Measurements from ENCODE around the gene PTDSS2.

The PTDSS2 gene

DNA sequence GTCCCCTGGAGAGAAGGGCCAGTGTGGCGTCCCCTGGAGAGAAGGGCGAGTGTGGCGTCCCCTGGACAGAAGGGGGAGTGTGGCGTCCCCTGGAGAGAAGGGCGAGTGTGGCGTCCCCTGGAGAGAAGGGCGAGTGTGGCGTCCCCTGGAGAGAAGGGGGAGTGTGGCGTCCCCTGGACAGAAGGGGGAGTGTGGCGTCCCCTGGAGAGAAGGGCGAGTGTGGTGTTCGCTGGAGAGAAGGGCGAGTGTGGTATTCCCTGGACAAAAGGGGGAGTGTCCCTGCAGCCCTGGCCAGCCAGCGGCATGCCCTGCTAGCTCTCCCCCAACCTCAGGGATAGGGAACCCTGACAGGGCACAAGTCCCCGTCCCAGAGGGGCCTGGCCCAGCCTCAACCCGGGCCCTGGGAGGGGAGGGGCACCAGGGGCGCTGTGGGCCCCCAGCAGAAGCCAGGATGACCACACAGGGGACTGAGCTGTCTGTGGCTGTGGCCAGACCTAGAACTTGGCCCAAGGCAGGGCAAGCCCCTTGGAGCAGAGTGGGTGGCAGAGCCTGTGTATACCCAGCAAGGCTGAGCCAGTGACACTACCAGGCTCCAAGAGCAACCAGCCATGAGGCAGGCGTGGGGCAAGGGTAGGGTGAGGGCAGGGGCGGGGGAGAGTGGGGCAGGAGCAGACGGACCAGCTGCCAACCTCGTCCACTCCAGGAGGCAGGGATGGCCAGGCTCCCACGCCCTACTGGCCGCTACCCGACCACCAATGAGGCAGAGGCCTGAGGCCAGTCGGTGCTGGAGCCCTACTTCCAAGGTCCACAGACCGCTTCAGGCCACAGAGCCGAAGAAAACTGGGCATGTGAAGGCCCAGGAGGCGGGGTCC lies 81.1 kb downstream of the PTDSS2 start:
- DNase-seq (ENCODE audit: low read depth in 2 of 2): no peak

DNA sequence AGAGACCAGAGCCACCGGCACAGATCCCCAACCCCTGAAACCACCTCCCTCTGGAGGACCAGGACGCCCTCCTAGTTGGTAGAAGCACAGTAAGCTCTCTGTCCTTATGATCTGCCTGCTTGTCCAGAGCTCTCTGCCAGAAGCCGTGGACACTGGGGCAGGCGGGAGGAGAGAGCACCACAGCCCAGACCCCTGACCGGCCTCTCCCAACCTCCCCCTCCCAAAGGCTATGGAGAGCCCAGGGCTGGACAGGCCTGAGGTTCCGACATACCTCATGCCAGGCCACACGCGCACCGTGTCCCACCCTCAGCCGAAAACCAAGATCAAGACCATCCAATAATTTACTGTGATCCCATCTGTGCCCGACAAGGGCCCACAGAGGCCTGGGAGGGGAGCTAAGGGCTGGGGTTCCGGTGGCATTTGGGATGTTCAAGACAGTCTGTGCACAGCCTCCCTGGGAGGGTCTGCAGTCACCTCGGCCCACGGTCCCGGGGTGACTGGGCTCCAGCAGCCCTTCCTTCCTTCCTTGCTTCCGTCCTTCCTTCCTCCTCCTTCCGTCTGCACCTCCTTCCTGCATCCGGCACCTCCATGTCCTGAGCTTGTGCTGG lies 81.9 kb downstream of the PTDSS2 start:
- no peak for DNase-seq (ENCODE audit: low read depth in 2 of 2)

DNA sequence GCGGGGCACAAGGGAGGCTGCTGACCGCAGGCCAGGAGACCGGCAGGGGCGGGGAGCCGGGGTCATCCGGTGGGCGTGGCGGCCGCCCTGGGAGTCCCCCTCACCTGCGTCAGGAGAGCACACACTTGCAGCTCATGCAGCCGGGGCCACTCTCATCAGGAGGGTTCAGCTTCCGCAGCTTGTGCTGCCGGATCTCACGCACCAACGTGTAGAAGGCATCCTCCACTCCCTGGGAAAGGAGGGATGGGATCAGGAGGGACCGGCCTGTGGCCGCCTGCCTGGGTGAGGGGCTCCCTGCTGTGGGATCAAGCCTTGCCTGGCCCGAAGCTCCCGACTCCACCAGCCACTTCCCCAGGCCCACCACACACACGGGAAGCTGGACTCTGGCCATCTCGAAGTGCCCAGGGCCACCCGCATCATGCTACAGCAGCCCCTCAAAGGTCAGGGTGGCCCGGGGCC lies 82.5 kb downstream of the PTDSS2 start:
- no peak for DNase-seq (ENCODE audit: low read depth in 2 of 2)

DNA sequence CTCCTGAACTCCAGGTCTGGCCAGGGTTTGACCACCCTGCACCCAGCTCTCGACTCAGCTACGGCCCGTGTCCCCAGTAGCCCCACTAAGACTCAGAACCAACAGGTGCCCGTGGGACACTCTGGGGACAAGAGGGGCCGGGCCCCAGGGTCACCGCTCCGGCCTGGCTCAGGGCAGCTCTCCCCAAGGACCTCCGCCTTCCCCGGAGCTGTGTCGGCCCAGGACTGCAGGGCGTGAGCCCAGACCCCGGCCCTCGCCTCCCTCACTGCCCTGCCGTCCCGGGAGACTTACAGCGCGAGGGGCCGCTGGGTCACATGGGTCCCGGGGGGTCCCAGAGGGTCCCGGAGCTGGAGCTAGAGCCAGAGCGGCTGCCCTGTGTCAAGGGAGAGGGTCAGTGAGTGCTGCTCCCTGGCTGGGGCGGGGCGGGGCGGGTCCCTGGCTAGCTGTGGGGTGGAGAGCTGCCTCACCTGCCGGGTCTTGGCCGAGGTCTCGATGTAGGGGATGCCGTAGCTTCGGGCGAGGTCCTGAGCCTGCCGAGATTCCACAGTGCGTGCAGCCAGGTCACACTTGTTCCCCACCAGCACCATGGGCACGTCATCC lies 83.0 kb downstream of the PTDSS2 start:
- no peak for DNase-seq (ENCODE audit: low read depth in 2 of 2)

DNA sequence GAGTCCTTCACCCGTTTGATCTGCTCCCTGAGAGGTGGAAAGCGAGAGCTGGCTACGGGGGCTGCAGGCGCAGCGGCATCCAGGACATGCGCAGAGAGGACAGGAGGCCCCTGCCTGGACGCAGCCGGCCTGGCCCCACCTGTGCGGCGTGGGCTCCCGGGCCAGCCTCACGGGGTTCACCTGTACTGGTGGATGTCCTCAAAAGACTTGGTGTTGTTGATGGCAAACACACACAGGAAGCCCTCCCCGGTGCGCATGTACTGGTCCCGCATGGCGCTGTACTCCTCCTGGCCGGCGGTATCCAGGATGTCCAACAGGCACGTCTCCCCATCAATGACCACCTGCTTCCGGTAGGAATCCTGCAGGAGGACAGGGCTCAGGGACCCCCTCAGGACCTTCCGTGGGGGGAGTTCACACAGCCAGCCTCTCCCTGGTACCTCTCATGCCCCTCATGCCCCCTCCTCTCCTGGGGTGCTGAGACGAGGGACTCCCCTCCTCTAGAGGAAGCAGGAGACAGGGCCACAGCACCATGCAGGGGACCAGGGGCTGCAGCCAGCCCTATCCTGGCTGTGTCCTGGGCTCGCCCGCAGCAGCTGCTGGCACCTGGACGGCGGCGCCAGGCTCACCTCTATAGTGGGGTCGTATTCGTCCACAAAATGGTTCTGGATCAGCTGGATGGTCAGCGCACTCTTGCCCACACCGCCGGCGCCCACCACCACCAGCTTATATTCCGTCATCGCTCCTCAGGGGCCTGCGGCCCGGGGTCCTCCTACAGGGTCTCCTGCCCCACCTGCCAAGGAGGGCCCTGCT lies 83.7 kb downstream of the PTDSS2 start:
- DNase-seq (ENCODE audit: low read depth in 2 of 2): no peak

DNA sequence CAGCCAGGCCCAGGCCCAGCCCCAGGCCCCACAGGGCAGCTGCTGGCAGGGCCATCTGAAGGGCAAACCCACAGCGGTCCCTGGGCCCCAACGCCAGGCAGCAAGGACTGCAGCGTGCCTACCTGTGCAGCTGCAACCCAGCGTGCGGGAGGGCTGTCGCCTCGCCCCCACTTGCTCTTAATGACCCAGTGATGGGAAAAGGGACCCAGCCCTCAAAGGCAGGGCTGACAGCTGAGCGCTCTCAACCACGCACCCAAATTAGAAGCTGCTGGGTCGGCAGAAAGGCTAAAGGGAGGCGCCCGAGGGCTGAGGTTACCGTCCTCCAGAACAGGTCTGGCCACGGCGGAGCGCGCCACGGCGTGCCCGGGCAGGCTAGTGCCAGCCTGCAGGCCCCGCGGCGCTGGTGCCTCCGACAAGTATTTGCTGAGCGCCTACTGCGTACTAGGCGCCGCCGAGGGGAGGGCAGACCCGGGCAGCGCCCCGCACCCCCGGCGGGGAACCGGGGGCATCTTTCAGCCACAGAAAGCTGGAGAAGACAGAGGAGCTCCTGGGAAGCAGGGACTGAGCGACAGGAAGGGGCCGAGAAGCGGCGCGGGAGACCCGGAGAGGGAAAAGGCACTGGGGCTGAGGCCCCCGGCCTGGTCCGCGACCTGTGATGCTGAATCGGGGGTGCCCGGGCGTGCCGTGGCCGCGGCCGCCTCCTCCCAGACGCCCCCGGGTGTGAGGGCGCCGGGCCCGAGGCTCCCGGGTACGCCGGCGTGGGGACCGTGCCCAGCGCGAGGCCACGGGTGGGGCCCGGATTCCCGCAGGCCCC lies 84.5 kb downstream of the PTDSS2 start:
- no peak for DNase-seq (ENCODE audit: low read depth in 2 of 2)

DNA sequence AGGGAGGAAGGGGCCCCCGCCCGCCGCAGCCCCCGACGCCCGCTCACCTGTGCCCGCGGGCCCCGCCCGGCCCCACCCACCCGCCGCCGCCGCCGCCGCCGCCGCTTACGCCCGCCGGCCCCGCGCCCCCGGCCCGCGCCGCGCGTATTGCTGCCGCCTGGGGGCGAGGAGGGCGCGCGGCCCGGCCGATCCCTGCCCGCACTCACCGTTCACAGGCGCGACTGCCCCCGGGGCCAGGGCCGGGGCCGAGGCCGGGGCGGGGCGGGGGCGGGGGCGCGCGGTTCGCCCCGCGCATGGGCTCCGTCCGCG lies 85.1 kb downstream of the PTDSS2 start:
- DNase-seq (ENCODE audit: low read depth in 2 of 2): no peak

DNA sequence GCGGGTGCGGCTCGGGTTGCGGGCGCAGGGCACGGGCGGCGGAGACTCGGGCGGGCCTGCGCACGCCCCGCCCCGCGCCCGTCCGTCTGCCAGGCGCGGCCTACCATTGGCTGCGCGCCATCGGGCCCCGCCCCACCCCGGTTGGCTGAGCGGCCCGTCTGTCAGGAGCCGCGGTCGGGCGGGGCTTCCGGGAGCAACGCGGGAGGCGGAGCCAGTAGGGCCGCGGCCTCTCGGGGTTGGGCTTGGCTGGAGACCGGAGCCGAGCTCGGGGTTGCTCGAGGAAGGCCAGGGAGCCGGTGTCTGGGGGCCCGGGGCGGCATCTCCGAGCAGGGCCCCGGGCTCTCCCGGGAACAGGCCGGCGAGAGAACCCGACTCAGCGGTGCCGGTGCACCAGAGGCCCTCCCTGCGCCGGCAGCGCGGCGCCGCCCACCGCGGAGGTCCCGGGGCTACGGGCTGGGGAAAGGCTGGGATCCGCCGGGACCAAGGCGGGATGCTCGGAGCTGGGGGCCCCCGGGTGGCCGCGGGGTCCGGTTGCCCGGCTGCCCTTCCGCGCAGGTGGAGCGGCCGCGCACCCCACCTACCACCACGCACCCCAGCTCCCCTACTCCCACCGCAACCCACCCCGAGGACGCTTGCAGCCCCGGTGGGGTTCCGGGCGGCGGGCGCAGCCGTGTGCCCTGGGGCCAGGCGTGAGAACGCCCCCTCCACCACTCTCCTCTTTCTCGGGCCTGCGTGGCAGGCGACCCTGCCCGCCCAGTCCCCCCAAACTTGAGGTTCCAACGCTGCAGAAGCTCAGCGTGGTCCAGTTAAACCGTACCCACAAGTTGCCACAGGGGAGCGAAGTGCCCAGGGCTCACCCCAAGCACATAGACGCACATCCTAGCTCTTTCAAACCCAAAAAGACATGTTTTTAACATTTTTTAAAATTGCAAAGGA lies 85.7 kb downstream of the PTDSS2 start, which contains the start of gene HRAS:
HRAS (minus strand) TSS at position 58 of the 936 bp plus-strand sequence.
- peak; percentile 93 to 94 for DNase-seq (ENCODE audit: low read depth in 2 of 2)

DNA sequence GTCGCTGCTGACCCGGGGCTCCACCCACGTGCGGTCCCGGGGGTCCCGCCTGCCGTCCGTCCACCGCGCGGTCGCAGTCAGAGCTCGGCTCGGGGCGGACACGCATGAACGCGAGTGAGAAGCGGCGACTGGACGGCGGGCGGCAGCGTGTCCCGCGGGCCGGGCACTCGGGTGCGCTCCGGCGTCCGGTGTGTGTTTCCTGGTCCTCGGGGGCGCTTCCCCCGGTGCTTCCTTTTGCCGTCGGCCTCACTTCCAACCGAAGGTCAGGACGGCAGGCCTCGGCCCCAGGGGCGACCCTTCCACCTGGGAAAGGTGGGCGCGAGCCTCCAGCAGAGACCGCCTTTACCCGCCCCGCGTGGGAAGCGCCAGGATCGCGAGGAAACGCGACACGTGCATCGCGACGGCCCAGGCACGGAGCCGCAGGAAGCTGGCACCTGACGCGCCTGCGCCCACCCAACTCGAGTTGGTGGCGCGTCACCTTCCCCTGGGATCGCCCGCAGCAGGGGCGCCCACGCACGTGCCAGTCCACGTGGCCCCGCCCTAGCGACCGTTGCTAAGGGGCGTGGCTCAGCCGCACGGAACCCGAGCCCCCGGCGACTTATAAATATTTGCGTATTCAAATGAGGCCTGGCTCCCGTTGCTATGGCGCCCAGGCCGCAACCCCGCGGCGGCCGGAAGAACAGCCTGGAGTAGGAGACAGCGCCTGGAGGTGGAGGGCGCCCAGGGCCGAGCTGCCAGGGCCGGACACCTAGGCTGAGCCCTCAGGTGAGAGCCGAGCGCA lies 87.0 kb downstream of the PTDSS2 start, which contains the start of gene LRRC56:
LRRC56 (plus strand) TSS at position 687 of the 781 bp plus-strand sequence. CDS start 3,158 bp downstream, outside the sequence.
- peak; percentile 87 to 90 for DNase-seq (ENCODE audit: low read depth in 2 of 2)

DNA sequence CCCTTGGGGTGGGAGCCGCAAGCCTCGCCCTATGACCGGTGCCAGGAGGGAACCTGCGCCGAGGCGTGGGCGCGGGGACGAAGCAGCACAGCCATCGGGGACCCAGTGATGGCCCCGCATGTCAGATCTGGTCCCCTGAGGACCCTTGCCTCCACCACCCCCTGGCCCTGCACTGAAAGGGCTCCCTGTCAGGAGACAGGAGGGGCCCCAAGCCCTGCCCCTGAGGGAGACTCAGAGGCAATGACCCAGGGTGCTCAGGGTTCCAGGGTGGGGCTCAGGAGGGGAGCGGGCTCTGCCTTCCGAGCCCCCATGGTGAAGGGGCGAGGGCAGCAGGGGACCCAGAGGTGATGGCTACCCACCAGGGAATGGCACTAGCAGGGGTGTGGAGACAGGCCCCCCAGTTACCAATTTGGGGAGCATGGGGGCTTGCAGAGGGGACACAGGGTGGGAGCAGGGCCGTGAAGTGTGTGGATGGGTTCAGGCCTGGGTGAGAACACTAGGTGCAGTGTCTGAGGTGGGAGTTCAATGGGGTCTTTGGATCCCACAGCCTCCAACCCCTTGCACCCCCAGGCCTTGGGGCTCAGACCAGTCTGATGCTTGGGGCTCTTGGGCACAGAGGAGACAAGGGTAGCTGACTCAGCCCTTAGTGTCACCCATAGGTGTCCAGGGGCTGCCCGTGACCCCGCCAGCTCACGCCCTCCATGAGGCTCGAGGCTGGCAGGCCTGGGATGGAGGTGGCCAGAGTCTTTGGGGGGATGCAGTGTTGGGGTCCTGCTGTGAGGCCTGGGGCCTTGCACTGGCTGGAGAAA lies 87.7 kb downstream of the PTDSS2 start:
- DNase-seq (ENCODE audit: low read depth in 2 of 2): no peak

DNA sequence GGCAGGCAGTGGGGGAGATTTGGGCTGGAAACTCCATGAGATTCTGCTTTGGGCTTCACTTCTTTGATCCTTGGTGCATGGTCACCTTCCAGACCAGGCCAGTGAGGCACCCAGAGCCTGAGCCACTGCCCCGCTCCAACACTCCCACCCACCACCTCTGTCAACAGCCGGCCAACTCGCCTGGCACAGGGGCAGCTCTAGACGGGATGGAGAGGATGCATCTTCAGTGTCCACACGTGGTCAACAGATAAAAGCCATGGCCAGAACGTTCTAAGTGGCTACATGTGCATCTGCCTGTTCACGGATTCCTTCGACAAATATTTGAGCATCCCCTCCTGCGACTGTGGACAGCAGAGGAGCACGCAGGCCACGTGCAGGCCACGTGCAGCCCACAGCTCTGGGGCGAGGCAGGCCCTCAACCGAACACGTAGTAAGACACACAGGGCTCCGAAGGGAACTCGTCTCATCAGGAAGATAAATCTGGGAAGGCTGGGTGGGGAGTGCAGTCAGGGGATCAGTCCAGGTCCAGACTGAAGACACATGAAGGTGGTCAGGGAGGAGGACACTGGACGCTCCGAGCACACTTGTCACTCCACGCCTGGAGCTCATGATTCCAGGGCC lies 88.5 kb downstream of the PTDSS2 start:
- DNase-seq (ENCODE audit: low read depth in 2 of 2): no peak

DNA sequence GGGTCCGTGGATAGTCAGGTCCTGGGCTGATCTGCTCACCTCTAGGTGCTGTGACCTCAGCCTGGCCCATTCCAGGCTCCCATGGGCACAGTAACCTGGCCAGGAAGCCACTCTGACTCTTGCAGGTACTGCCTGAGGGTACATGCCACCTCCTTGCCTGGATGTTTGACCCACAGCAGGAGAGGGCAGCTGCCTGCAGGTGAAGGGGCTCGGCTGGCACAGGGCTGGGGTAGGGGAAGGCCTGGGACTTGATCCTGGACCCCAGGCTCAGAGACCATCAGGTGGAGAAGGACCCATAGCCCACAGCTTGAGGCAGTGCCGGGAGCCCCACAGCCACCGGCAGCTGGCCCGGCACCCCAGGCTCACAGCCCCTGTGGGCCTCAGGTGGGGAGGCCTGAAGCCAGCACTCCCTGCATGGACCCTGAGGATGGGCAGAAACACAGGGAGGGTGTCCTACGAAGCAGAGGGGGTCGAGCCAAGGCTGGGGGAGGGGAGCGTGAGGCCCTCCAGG lies 89.9 kb downstream of the PTDSS2 start:
- DNase-seq (ENCODE audit: low read depth in 2 of 2): no peak

Measured in stimulated activated CD8-positive, alpha-beta memory T cell treated with anti-CD3 and anti-CD28 coated beads, Interleukin-15, amount 100 ng/mL, for 48 hours (primary cell).